GM13976 (cell line): ENCODE results near the gene HAPLN2.

ENCODE experiments used
- DNase-seq: peaks from one replicate; pipeline ENCODE4 v3.0.0; 2012; ENCODE audit warnings: low spot score
- in situ Hi-C: fragments of 300-500 bp; cut with MboI; formaldehyde crosslinking; loops from one replicate; pipeline ENCODE4 v1.12.0; 2022; ENCODE audit warnings: low sequenced_read_pairs, mixed read lengths, inconsistent platforms; ENCODE audit not compliant: unreplicated experiment
- TF ChIP-seq, protein P1 (sequence below): IDR thresholded peaks from 2 replicates; pipeline ENCODE4 v1.5.1; 2012; ENCODE audit warnings: borderline replicate concordance, mild to moderate bottlenecking; ENCODE audit not compliant: insufficient read depth; ENCODE audit errors: extremely low read depth, missing control alignments, control extremely low read depth

Gene HAPLN2

DNA sequence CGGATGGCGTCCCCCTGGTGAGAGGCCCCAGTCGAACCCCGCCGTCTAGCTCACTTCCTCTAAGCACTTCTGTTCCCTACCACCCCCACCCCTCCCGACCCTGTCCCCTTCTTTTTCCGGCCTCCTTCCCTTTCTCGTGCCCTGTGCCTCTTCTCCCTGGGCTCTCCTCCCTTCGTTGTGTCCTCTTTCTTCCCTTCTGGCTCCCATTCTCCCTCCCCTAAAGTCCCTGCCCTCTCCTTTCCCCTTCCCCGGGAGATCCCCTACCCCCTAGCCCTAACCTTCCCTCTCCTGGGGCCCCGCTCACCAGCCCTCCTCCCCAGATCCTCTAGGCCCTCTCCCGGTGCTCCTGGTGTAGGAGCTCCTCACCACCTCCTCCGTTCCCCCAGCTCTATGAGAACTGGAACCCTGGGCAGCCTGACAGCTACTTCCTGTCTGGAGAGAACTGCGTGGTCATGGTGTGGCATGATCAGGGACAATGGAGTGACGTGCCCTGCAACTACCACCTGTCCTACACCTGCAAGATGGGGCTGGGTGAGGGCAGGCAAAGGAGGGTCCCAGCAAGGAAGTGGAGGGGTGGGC is 38.6 kb downstream of the HAPLN2 start:
- in situ Hi-C loops, result no loop called here
- no peak for DNase-seq
- TF ChIP-seq, protein P1, sequence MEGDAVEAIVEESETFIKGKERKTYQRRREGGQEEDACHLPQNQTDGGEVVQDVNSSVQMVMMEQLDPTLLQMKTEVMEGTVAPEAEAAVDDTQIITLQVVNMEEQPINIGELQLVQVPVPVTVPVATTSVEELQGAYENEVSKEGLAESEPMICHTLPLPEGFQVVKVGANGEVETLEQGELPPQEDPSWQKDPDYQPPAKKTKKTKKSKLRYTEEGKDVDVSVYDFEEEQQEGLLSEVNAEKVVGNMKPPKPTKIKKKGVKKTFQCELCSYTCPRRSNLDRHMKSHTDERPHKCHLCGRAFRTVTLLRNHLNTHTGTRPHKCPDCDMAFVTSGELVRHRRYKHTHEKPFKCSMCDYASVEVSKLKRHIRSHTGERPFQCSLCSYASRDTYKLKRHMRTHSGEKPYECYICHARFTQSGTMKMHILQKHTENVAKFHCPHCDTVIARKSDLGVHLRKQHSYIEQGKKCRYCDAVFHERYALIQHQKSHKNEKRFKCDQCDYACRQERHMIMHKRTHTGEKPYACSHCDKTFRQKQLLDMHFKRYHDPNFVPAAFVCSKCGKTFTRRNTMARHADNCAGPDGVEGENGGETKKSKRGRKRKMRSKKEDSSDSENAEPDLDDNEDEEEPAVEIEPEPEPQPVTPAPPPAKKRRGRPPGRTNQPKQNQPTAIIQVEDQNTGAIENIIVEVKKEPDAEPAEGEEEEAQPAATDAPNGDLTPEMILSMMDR, result no peak

DNA sequence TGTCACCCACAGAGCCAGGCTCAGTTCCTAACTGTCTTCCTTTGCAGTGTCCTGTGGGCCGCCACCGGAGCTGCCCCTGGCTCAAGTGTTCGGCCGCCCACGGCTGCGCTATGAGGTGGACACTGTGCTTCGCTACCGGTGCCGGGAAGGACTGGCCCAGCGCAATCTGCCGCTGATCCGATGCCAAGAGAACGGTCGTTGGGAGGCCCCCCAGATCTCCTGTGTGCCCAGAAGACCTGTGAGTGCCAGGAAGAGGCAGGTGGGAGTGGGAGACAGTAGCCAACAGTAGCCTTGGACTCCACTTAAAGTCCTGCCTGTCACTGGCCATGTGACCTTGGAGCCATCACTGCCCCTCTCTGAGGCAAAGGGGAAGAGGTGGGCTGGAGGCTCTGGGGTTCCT is 39.3 kb downstream of the HAPLN2 start:
- TF ChIP-seq, protein P1, result no peak
- DNase-seq, result no peak
- in situ Hi-C loops, result no loop called here

- TF ChIP-seq, protein P1, result no peak
- in situ Hi-C loops, result no loop called here
- DNase-seq, result no peak
Observed at GRCh38 chr1:156658945-156659574, 39.8 kb downstream of the HAPLN2 start.

DNA sequence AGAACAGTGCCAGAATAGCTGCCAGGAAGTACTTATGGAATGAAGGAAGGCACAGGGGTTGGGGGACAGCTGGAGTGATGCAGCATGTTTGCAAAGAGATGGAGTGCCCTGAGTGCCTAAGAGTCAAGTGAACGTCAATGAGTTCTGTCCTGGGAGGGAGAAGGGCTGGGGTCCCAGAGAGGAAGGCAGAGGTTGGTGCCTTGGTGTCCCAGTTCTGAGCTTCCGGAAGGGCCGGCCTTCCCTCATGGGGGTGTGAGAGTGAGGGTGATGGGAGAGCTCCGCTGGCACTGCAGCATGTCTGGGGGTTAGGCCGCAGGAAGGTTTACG is 40.4 kb downstream of the HAPLN2 start:
- TF ChIP-seq, protein P1, result no peak
- no peak for DNase-seq
- in situ Hi-C loops, result no loop called here

DNA sequence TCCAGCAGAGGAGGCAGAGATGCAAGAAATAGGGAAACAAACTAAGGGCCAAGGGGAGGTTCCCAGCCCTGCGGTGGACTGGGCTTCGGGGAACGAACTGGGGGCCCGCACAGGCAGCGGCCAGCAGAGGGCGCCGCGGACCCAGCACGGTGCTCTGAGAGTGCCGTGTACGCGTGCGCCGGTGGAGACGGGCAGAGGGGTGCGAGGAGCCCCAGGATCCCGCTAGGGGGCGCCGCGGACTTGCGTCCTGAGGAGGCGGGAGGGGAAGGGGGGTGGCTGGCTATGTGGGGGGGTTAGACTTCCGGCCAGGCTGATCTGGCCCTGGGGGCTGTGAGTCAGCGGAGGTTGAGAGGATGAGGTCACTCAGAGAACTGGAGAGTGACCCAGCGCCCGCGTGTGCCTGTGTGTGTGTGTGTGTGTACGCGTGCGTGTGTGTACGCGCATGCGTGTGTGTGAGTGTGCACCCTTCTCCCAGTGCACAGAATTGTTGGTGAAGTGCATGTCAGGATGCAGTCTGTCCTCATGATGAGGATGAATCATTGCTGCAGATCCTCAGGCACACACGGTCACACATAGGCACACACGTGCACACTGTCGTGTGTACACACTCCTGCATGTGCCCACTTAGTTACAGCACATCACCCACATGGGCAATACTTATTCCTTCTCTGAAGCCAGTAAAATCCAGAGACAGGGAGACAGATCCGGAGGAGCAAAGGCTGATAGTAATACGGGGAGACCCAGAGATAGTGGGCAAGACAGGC is 41.0 kb downstream of the HAPLN2 start:
- in situ Hi-C loops, result no loop called here
- DNase-seq, result peak; percentile 99
- TF ChIP-seq, protein P1, result peak; percentile 99

DNA sequence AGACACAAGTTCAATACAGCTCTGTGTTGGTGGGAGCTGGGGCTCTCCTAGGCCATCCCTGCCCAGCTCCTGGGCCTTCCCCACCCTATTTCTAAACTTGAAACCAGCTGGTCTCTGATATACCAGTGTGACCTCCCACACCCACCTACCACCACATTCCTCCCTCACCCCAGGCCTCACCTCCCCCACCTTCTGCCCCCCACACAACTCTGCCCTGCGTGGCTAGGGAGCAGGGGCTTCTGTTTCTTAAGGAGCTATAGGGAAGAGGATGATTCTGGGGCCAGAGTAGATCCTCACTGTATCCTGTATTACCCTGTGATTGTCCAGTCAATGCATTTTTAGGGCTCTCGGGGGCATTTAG is 41.5 kb downstream of the HAPLN2 start:
- in situ Hi-C loops, result no loop called here
- TF ChIP-seq, protein P1, result no peak
- no peak for DNase-seq
